RWPE2 (cell line): ENCODE results near the gene APOM.

Source experiments
- ATAC-seq: fragments of 200-7000 bp; cut with Tn5 transposase; 3 replicates; pipeline ENCODE4 v1.9.1; 2021; ENCODE audit warnings: low read depth
- DNase-seq: peaks from one replicate; pipeline ENCODE4 v3.0.0-alpha.2; 2020; ENCODE audit warnings: low spot score
- H3K27ac ChIP-seq: fragments of 450-650 bp; 2 replicates; pipeline ENCODE4 v1.5.1; 2017; ENCODE audit warnings: mild to moderate bottlenecking; ENCODE audit not compliant: poor library complexity, severe bottlenecking
- H3K27me3 ChIP-seq: fragments of 250-450 bp; sonication (Bioruptor Pico); 2 replicates; pipeline ENCODE4 v1.5.1; 2021; ENCODE audit warnings: mild to moderate bottlenecking, moderate library complexity; ENCODE audit not compliant: insufficient read depth, poor library complexity, severe bottlenecking
- H3K36me3 ChIP-seq: fragments of 250-450 bp; sonication (Bioruptor Pico); 2 replicates; pipeline ENCODE4 v1.5.1; 2020; ENCODE audit warnings: low read depth, mild to moderate bottlenecking, moderate library complexity
- H3K4me1 ChIP-seq: fragments of 250-450 bp; sonication (Bioruptor Pico); 2 replicates; pipeline ENCODE4 v1.5.1; 2021; ENCODE audit warnings: mild to moderate bottlenecking, moderate library complexity; ENCODE audit not compliant: insufficient read depth, poor library complexity, severe bottlenecking
- H3K4me3 ChIP-seq: fragments of 250-450 bp; sonication (Bioruptor Pico); 2 replicates; pipeline ENCODE4 v1.5.1; 2021; ENCODE audit warnings: mild to moderate bottlenecking, moderate library complexity; ENCODE audit not compliant: severe bottlenecking
- H3K9me3 ChIP-seq: fragments of 250-450 bp; sonication (Bioruptor Pico); 2 replicates; pipeline ENCODE4 v1.5.1; 2021; ENCODE audit warnings: mild to moderate bottlenecking, moderate library complexity; ENCODE audit not compliant: severe bottlenecking
- CTCF ChIP-seq: fragments of 450-650 bp; IDR thresholded peaks from one replicate; pipeline ENCODE4 v1.5.1; 2017; ENCODE audit warnings: mild to moderate bottlenecking, moderate library complexity; ENCODE audit not compliant: poor library complexity, severe bottlenecking

Gene APOM

GRCh38 chr6:31619805-31620585 lies 35.7 kb upstream of the APOM start:
- H3K27ac ChIP-seq: peak overlapping the region; percentile 89
- peak; percentile 82 for ATAC-seq
- H3K9me3 ChIP-seq: no peaks in the 10 kb centered on the region
- peaks cover 37% of the 10 kb centered on the region for H3K36me3 ChIP-seq
- TF ChIP-seq CTCF: no peak
- DNase-seq: peak; percentile 98
- peaks cover 12% of the 10 kb centered on the region for H3K4me1 ChIP-seq
- H3K4me3 ChIP-seq: peak overlapping the region; percentile 58
- no peaks in the 10 kb centered on the region for H3K27me3 ChIP-seq

- Histone ChIP-seq H3K4me1 (peaks cover 12% of the 10 kb centered on the region), H3K27ac (peak within 1 kb of the TSS; percentile 89), H3K36me3 (peaks cover 44% of the 10 kb centered on the region), H3K9me3 (no peaks in the 10 kb centered on the region), H3K27me3 (no peaks in the 10 kb centered on the region), H3K4me3 (peak within 1 kb of the TSS; percentile 84)
- ATAC-seq (peak; percentile 73), DNase-seq (peak; percentile 93)
- TF ChIP-seq CTCF: no peak
These were observed 34.9 kb upstream of the APOM start, which contains the start of gene PRRC2A for GRCh38 chr6:31620586-31621319. PRRC2A (plus strand) TSS chr6:31620715; CDS start chr6:31622790, 2,075 bp downstream.

- ATAC-seq: no peak
- Histone ChIP-seq H3K4me3 (peak overlapping the region; percentile 84), H3K36me3 (peaks cover 51% of the 10 kb centered on the region), H3K9me3 (no peaks in the 10 kb centered on the region), H3K27ac (peak overlapping the region; percentile 89), H3K4me1 (peaks cover 12% of the 10 kb centered on the region), H3K27me3 (no peaks in the 10 kb centered on the region)
- no peak for TF ChIP-seq CTCF
- no peak for DNase-seq
These were observed 34.3 kb upstream of the APOM start for GRCh38 chr6:31621320-31621939.

GRCh38 chr6:31621991-31622390 lies 33.7 kb upstream of the APOM start:
- peaks cover 12% of the 10 kb centered on the region for H3K4me1 ChIP-seq
- TF ChIP-seq CTCF: no peak
- H3K27ac ChIP-seq: peak overlapping the region; percentile 89
- DNase-seq (no peak), ATAC-seq (no peak)
- peak overlapping the region; percentile 84 for H3K4me3 ChIP-seq
- H3K27me3 ChIP-seq: no peaks in the 10 kb centered on the region
- H3K9me3 ChIP-seq: no peaks in the 10 kb centered on the region
- peaks cover 57% of the 10 kb centered on the region for H3K36me3 ChIP-seq
